GM18526 (cell line): Measurements from ENCODE around the gene AP2B1.

Experiments
- POLR2A ChIP-seq: IDR thresholded peaks from 3 replicates; pipeline ENCODE4 v1.6.1; 2011; ENCODE audit not compliant: insufficient read length; ENCODE audit errors: extremely low read depth

AP2B1 gene

DNA sequence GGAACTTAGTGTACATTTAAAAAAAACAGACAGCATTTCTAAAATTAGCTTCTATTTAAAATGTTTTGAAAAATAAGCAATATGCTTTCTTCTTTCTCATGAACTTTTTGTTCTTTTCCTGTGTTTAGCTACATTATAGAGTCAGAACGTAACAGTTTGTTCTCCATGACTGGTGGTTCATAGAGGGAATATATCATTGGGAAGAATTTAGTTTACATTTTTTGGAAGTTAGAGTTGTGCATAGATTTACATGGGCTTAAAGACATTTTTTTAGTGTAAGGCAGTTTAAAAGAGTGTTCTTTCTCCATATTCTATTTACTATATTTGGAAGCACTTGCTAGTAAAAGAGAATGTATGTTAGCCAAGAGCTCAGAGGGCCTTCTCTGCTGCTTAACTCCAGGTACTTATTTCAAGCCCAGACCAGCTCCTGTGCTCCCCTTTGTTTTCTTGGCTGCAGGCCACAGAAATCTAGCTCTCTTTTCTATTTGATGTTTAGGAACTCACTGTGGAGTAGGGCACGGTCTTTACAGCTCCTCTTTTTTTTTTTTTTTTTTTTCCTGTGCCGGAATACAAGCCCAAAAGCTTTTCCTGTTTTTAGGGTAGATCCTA lies 20.2 kb downstream of the AP2B1 start:
- TF ChIP-seq POLR2A: no peak

- TF ChIP-seq POLR2A: no peak
Measured at GRCh38 chr17:35609831-35610230, 22.7 kb downstream of the AP2B1 start.

GRCh38 chr17:35612924-35613521 lies 25.9 kb downstream of the AP2B1 start:
- no peak for TF ChIP-seq POLR2A

GRCh38 chr17:35614810-35615209 lies 27.7 kb downstream of the AP2B1 start:
- no peak for TF ChIP-seq POLR2A

DNA sequence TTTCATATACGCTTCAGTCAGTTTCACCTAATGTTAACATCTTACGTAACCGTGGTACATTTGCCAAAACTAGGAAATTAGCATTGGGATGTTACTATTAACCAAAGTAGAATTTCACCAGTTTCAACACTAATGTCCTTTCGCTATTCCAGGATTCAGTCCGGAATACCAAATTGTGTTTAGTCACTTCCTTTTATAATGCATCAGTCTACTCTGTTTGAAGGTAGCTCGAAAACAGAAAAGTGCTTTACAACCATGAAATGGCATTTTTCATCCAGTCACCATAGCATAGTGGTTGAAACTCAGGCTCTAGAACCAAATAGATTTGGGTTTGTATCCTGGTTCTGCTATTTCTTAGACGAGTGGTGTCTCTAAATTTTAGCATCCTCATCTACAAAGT lies 29.4 kb downstream of the AP2B1 start:
- no peak for TF ChIP-seq POLR2A

DNA sequence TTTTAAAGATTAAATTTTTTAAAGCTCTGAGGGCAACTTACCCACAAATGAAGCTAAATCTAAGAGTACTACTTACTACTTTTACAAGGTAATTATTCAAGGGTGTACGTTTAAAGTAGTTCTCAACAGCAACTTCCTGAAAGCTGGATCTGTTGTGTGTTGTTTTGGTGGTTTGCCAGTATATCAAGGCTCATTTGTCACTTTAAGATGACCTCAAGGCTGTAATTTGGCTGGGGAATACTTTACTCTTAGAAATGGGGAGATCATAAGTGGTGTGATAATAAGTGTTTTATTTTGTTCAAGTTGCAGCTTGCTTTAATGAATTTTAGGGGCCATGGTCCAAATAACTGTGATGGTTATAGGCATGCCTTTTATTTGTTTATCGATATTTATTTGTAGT lies 30.4 kb downstream of the AP2B1 start:
- no peak for TF ChIP-seq POLR2A

DNA sequence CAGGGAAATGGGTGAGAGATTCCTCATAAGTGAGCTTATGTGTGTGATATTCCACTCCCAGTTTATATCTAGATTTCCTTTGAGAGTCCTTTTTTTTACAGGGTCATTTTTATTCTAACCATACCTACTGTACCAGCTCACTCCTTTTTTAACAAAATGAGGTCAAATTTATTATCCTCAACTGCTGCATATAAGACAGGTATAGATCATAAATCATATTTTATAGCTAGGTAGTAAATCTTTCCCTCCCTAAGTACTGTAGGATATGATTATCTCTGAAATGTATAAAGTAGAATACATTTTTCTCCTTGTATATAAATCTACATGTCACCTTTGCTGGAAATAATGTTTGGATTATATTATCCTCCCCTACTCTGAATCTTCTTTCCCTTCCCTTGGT lies 31.5 kb downstream of the AP2B1 start:
- no peak for TF ChIP-seq POLR2A

DNA sequence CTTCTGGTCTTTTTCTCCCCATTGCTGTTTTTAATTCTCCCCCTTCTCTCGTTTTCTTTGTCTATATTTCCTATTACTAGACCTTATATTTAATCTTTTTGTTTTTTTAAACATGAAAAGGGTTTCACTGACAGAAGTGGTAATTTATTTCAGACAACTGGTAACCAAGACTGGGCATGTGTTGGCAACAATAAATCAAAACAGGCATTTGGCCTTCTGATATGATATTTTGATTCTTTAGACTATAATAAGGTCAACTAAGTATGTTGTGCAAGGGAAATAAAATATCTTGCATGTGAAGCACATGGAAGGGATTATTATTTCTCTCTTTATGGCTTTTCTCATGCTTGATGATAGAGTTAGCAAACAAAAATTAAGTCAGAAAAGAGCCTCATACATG lies 34.6 kb downstream of the AP2B1 start:
- TF ChIP-seq POLR2A: no peak

DNA sequence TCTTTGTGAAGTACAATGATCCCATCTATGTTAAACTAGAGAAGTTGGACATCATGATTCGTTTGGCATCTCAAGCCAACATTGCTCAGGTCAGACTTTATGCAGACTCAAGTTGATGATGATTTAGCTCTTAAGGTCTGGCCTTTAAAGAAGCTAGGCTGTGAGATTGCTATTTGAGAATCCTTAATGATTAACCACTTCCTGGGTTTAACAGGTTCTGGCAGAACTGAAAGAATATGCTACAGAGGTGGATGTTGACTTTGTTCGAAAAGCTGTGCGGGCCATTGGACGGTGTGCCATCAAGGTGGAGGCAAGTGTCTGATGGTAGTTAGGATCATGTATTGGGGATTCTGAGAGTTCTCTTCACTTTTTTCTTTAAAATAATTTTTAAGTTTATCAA lies 40.3 kb downstream of the AP2B1 start:
- TF ChIP-seq POLR2A: no peak

- no peak for TF ChIP-seq POLR2A
Measured at GRCh38 chr17:35630530-35631148, 43.5 kb downstream of the AP2B1 start.

GRCh38 chr17:35641032-35641431 lies 53.9 kb downstream of the AP2B1 start:
- no peak for TF ChIP-seq POLR2A

DNA sequence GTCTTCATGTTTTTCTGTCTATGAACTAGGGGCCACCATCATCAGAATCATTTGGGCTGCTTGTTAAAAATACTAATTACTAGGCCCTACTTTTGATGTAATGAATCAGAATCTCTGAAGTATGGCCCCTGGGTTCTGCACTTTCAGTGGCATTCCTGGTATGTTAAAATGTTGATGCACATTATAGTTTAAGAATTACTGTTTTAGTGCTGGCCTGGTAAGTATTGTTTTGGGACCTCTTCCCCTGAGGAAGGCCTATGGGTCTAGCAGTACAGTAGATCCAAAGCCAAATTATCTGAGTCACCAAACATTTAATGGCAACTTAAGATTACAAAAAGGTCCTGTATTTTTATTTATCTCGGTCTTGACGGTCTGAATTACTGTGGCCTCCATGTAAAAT lies 58.8 kb downstream of the AP2B1 start:
- no peak for TF ChIP-seq POLR2A

DNA sequence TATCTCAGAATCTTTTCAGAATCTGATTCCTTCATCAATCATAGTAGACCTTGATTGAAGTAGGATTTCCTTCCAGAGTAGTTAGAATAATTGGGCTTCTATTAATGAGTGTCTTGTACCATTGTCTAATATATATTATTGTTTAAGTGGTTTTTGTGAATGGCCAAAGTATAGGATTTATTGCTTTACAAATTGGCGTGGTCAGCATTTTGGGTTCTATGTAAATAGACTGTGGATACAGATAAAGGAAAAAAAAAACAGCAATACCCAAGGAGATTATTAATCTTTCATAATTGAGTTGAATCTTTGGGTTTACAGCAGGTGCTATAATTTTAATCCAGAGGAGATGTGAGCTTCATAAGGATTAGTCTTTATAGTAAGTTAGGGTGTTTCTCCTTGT lies 64.3 kb downstream of the AP2B1 start:
- TF ChIP-seq POLR2A: no peak

DNA sequence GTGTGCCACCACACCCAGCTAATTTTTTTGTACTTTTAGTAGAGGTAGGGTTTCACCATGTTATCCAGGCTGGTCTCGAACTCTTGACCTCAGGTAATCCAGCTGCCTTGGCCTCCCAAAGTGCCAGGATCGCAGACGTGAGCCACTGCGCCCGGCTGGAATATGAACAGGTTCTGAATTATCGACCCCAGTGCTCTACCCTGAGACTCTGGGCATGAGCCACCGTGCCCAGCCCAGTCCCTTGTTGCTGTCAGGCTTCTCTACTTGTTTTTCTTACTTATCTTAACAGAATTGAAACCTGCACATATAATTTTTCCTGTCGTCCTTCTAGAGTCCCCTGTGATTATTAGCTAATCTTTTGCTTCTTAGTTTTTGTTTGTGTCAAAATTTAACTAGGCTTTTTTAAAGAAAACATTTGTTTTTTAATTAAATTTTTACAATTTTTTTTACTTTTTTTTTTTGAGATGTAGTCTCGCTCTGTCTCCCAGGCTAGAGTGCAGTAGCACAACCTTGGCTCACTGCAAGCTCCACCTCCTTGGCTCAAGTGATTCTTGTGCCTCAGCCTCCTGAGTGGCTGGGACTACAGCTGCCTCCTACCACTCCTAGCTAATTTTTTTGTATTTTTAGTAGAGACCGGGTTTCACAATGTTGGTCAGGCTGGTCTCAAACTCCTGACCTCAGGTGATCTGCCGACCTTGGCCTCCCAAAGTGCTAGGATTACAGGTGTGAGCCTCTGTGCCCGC lies 66.7 kb downstream of the AP2B1 start:
- TF ChIP-seq POLR2A: no peak

DNA sequence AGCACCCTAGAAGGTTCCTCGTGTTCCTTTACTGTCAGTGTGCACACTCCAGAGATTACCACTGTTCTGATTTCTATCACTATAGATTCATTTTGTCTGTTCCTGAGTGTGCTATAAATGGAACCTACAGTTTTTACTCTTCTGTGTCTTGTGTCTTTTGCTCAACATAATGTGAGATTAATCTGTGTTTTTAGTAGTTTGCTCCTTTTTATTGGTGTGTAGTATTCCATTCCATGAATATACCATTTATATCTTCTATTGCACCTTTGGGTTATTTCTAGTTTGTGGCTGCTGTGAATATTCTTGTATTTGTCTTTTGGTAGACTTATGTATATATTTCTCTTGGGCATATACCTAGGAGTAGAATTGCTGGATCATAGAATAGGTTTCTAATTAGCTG lies 68.2 kb downstream of the AP2B1 start:
- no peak for TF ChIP-seq POLR2A

GRCh38 chr17:35660902-35661301 lies 73.8 kb downstream of the AP2B1 start:
- no peak for TF ChIP-seq POLR2A
